AG04449 (cell line): ENCODE measurements around the gene UBE4B.
A peak's percentile ranks its signal among the peaks of the same experiment; 100 is the strongest.

Source experiments
- CTCF ChIA-PET: fragments of 350-600 bp; formaldehyde crosslinking; extraction: SDS; loops from one replicate; lab custom pipeline; 2021; ENCODE audit warnings: antibody characterized with exemption; lab: Yijun Ruan, JAX
- POLR2A ChIA-PET: fragments of 400-600, 350-600 bp; formaldehyde crosslinking; extraction: SDS; loops from one replicate; lab custom pipeline; 2020; ENCODE audit warnings: antibody characterized with exemption, inconsistent platforms; lab: Yijun Ruan, JAX
- DNase-seq: peaks from one replicate; pipeline ENCODE4 v3.0.0-alpha.2; 2010; ENCODE audit warnings: low read depth, low spot score
- H3K4me3 ChIP-seq: 2 replicates; pipeline ENCODE4 v1.5.1; 2011; ENCODE audit warnings: low read depth, mild to moderate bottlenecking, control low read depth, low read length
- CTCF ChIP-seq: IDR thresholded peaks from one replicate; pipeline ENCODE4 v1.5.1; 2011; ENCODE audit warnings: mild to moderate bottlenecking, moderate library complexity, low read length, control low read depth, inconsistent platforms; ENCODE audit not compliant: insufficient read depth; ENCODE audit errors: missing control alignments

Gene UBE4B

GRCh38 chr1:10032590-10033358, at the start of gene UBE4B:
Gene UBE4B, plus strand, starts transcription at chr1:10032958. Its CDS starts 713 bp downstream, at chr1:10033671.
- CTCF ChIA-PET, result interaction anchor here (0.7 to 2.8 kb wide), 8 partner anchors 9 to 177 kb away, joined by 3 to 10 read pairs (median 4); no protein-coding TSS in a partner anchor
- TF ChIP-seq CTCF, result peak; percentile 91
- POLR2A ChIA-PET, result no interaction called here
- peak within 1 kb of the TSS; percentile 99 for H3K4me3 ChIP-seq
- peak; percentile 60 for DNase-seq

DNA sequence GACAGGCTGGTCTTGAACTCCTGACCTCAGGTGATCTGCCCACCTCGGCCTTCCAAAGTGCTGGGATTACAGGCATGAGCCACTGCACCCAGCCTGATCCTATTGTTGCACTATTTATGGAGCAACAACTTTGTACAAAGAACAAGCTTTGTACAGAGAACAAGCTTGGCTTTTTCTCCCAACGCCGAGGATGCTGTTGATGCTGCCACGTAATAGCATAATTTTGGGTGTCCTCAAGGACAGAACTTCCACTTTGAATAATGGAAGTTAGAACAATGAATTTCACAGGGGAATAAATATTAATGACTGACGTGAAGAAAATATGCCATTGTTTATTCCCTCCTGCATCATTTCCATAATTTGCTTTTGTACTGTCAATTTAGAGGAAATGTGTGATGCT, 48.5 kb upstream of the UBE4B start:
- H3K4me3 ChIP-seq, result no peak overlapping the region
- ChIA-PET POLR2A (no interaction called here), CTCF (no interaction called here)
- DNase-seq, result no peak
- no peak for TF ChIP-seq CTCF

DNA sequence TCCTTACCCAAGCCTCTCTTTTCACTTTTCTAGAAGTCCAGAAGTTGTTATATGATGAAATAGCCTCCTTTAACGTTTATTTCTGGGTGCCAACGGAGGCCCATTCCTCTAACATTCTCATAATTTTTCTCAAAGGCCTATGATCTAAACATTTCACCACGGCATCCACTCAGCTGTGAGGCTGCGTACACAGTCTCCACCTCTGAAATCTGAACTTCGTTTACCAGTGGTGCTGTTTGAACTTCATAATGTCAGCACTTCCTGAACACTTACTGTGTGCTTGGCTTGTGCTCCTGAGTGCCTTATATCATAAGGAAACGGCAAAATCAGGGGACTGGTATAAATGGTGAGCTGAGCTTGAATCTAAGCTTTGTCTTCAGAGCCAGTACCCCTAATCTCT, 47.8 kb upstream of the UBE4B start:
- no peak overlapping the region for H3K4me3 ChIP-seq
- CTCF ChIA-PET, result no interaction called here
- TF ChIP-seq CTCF, result no peak
- DNase-seq, result no peak
- POLR2A ChIA-PET, result no interaction called here

DNA sequence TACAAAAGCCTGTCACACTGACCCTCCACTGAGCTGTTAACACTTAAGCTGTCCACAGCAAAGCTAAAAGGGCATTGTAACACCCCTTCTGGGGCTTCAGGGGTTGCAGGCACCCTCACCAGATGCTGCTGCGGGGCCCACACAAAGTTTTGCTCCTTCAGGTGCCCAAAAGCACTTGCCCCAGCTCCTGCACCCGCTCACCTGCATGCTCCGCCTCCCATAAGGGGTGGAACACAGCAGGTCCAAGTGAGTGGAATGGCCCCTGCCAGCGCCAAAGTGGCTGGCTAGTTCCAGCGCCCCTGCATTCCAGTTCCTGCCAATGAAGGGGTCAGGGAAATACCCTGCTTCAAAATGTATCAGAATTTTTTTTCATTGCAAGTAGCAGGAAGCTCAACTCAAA, 43.0 kb upstream of the UBE4B start:
- no peak overlapping the region for H3K4me3 ChIP-seq
- POLR2A ChIA-PET, result no interaction called here
- no peak for TF ChIP-seq CTCF
- DNase-seq, result no peak
- CTCF ChIA-PET, result interaction anchor here (1.9 kb wide), 1 partner anchor 39 kb away, joined by 7 read pairs; no protein-coding TSS in a partner anchor

- no peak for DNase-seq
- POLR2A ChIA-PET, result no interaction called here
- no peak for TF ChIP-seq CTCF
- CTCF ChIA-PET, result interaction anchor here (1.9 kb wide), 1 partner anchor 40 kb away, joined by 7 read pairs; no protein-coding TSS in a partner anchor
- no peak overlapping the region for H3K4me3 ChIP-seq
These were observed 41.8 kb upstream of the UBE4B start for GRCh38 chr1:9990944-9991343.

GRCh38 chr1:9992910-9993309, 39.8 kb upstream of the UBE4B start:
- no peak for TF ChIP-seq CTCF
- ChIA-PET CTCF (no interaction called here), POLR2A (no interaction called here)
- no peak overlapping the region for H3K4me3 ChIP-seq
- DNase-seq, result no peak
